Stimulated activated CD4-positive, alpha-beta T cell treated with anti-CD3 and anti-CD28 coated beads, Interleukin-1b, Interleukin-23, amount 100 ng/mL, for 4 hours (primary cell): ENCODE data around the gene UVRAG.

Experiments used
- DNase-seq, 2 donors: peaks; one replicate each; pipeline ENCODE4 v3.0.0-alpha.2; 2020; ENCODE audit warnings: low read depth in 2 of 2

UVRAG gene

DNA sequence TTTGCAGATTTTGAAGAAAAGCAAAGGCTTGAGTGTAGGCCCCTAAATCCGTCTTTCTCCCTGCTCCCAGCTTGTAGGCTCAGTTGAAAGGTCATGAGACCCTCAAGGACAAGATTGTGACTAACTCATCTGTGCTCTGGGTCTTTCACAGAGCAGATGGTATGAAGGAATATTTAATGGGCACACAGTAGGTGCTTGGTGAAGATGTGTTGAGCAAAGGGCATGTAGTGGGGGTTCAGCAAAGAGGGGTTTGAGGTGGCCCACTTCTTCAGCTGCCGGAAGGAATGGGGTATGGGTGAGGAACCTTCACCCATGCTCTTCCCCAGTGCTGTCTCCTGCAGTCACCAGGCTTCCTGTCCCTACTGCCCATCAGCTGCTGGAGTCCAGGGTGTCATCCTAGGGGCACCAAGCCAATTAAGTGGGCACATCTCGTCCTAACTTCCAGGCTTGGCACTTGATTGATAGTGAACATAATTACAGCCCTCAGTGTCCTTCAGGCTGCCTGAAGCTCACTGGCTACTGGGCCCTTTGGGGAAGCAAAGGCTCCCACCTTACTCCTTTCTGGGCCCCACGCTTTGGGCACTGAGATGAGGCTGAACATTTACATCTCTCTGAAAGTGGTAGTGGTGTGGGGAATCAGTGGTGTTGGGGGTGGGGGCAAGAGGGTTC lies 31.5 kb upstream of the UVRAG start:
- no peak for DNase-seq

DNA sequence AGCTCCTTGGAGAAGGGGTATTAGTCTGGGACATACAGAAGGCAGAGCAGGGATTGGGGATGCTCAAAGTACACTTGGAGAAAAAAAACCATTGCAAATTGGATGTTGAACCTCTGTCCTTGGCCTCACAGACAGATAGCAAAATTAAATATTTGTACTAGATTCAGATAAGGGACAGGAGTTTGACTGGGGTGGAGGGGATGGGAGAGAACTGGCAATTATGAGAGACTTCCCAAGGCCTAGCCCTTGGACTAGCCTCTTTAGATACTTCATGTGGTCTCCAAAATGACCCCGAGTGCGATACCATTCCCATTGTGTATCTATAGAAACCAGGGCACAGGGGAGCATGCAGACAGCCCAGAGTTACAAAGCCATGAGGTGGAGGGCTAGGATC lies 30.9 kb upstream of the UVRAG start:
- no peak for DNase-seq

DNA sequence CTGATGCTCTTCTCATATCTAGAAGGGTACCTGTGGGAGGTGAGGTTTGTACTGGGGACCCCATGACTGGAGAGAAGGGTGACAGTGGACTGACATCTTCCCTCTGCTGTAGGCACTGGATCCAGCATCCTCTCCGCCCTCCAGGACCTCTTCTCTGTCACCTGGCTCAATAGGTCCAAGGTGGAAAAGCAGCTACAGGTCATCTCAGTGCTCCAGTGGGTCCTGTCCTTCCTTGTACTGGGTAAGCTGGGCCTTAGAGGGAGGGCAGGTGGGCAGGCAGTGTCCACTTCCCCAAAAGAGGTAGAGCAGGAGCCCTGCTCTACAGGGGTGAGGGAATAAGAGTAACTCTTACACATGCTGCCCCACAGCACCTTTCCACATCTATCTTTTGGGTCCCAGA lies 30.5 kb upstream of the UVRAG start:
- no peak for DNase-seq

DNA sequence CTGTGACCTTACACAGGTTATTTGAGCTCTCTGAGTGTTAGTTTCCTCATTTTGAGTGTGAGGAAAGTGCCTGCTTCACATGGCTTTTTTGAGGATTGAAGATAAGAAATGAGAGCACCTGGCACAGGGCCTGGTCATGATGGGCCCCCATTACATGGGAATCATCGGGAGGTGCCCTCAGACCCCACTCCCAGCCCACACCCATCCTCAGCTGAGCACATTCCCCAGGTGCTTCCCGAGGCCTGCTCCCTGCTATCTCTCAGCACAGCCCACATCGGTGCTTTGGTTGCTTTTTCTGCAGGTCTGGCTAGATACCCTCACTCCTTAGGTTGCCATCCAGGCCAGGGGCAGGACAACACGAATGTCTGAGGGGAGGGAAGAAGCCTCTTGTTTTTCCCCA lies 29.8 kb upstream of the UVRAG start:
- no peak for DNase-seq

DNA sequence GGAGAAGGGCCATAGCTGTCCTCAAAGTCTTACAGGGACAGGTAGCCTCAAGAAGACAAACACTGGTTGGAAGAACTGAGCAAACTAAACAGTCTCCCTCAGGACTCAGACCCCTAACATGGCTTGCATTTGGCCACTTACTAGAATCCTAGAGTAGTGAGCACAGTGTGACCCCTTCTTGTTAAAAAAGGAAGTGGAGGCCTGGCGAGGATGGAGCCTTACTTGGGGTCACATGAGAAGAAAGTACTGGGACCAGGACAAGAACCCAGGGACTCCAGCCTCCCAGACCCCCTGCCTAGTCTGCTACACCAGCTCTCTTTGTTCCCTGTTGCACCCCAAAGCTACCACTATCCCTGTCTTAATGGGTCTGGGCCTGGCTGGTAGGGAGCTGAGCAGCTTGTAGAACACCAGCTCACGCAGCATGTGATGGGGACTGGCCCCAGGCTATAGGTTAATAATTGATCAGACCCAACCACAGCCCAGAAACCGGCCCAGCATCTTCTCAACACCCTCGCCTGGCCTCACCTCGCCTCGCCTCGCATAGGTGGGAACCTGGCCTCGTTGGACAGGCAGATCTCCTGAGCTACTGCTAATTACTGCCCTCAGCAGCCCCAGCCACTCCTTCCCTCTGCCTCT lies 28.8 kb upstream of the UVRAG start:
- no peak for DNase-seq

DNA sequence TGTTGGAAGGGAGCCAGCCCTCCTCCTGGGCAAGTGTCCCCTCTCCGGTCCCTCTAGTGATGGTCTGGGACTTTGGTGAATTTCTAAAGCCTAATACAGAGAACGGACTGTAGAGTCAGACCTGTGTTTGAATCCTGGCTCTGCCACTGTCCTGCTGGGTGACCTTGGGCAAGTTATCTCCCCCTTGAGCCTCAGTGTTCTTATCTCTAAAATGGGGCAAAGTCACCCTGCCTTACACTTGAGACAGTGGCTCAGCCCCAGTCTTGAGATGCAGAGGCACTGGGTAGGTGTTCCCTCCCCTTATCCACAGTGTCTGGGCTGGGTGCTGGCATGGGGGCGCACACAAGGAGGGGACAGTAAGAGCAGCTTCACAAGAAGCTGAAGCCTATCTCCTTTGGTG lies 25.5 kb upstream of the UVRAG start:
- DNase-seq, result no peak

DNA sequence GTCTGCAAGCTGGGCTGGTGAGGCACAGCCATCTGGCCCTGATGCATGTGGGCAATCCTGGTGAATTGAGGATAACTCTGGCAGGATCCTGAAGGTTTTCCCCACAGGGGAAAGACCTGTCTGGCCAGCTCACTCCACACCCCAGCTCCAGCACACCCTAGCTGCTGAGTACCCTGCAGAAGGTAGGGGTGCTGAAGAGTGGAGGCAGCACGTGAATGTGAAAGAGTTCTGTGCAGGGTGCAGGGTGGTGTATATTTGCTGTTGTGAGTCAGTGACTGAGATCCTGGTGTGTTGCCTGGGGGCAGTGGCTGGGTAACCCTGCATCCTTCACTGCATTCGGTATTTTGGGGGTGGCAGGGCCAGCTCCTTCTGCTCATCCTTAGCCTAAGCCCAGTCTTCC lies 24.0 kb upstream of the UVRAG start:
- no peak for DNase-seq

DNA sequence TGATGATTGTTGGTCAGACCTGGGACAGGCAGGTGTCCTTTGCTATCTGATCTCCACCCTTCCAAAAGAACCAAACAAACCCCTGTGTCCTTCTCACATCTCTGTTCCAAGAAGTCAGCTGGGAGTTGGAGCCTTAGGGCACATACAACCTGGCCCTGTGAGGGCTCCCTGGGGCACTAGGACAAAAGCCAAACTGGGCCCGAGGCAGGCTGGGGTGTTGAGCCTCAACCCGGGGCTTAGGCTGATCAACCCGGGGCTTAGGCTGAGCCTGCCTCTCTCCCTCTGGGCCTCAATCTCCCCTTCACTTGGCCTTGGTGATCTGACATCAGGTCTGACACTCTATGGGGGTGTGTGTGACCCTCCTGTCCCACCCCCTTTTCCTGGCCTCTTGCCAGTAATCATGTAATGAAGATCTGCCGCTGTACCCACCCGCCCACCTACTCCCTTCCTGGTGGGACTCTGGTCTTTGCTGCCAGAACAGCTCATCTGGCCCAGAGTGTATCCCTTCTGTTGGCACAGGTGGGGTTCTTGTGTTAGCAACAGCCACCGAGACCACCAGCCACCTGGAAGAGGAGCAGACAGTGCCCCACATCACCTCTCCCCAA lies 22.8 kb upstream of the UVRAG start:
- DNase-seq, result no peak

DNA sequence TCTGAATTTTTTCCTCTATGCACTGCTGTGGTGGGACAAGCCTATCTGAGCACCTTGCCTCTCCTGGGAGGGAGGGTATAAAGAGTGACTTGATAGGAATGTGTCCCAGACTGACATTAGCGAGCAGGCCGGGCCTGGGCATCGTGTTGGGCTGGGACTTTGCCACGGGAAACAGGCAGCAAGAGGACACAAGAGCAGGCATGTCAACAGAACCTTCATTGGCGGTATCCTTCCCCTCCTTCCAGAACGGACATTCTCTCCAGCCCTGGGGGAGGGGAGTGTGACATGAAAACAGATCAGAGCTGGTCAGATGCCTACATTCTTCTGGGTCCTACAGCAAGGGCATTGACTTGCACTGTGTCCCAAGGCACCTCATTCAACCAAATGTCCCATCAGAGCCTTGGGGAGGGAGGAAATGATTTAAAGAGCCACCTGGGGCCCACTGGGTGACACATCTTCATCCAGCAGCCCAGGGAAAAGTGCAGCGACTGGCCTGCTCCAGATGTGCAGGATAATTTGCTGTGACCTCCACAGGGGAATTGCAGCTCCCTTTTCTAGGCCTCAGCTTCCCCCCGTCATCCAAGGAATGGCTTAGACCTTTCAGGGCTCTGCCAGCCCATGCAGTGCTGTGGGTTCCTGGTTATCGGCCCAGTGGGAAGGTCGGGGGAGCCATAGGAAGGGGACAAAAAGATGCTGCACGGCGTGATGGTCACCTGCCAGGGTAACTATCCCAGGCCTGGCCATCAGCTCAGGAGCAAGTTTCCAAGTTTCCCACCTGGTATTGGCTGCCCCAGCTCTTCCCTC lies 21.8 kb upstream of the UVRAG start:
- DNase-seq, result no peak

DNA sequence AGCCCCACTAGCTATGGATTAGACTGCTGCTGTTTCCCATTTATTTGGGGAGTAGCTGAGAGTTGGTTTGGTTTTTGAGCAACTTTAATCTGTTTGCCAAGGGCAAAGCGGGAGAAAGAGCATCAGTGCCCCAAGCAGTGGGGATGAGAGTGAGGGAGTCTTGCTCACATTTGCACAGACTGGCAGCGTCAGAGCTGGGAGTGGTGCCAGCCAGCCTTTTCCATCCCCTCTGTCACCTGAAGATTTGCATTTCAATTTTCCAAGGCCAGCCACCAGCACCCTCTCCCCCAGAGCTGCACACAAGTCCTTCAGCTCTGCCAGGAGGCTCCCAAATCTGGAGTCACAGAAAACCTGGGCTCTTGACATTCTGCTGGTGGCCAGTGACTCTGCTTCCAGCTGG lies 21.0 kb upstream of the UVRAG start:
- no peak for DNase-seq

DNA sequence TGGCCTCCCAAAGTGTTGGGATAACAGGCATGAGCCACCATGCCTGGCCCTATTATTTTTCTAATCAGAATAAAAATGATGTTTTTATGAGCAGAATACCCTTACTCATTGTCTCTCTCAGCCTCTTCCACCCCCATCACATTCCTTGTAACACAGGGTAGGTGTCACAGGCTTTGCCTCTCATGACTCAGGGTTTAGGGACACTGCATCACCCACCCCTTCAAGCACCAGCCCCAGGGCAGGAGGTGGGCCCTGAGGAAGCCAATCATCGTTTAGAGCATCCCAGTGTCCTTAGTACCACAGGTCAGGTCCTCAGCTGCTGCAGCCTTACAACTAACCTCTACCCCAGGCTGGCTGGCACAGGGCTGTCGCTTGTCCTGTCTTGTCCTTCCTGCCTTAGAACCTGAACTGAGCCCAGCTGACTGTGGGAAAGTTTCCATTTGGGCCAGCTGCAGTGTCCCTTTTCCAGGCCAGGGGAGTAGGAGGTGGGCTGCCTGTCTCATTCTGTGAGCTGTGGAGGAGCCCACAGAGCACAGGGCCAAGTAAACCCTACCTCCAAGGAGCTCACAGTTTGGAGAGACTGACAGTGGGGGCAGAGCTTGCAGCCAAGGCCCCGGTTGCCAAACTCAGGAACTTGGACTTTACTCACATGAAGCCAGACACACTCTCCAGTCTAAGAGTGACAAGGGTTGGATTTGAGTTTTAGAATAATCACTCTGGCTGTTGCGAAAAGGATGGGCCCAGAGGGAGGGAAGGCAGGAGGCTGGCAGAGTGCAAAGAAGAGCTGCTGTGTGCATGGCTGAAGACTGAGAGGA lies 19.5 kb upstream of the UVRAG start:
- DNase-seq, result no peak

DNA sequence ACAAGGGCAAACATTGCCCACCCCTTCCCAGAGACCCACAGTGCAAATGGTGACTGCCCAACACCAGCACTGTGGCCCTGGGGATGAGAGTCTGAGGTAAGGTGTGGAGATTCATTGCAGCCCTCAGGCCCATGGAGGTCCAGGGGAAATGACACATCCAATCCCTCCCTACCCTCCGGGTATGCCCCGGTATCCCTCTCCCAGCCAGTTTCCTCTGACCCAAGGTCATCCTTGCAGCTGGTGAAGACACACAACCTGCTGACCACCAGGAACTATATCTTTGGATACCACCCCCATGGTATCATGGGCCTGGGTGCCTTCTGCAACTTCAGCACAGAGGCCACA lies 18.9 kb upstream of the UVRAG start:
- DNase-seq, result no peak

DNA sequence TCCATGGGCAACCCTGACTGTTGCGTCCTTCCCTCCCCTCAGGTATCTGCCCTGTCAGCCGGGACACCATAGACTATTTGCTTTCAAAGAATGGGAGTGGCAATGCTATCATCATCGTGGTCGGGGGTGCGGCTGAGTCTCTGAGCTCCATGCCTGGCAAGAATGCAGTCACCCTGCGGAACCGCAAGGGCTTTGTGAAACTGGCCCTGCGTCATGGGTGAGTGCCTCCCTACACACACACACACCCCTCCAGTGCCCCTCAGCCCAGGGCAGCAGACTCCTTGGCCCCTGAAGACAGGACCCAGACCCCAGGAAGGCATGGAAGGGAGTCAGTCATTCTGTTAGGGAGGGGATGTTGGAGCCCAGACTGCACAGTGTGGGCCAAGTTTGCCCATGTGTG lies 17.9 kb upstream of the UVRAG start:
- no peak for DNase-seq

DNA sequence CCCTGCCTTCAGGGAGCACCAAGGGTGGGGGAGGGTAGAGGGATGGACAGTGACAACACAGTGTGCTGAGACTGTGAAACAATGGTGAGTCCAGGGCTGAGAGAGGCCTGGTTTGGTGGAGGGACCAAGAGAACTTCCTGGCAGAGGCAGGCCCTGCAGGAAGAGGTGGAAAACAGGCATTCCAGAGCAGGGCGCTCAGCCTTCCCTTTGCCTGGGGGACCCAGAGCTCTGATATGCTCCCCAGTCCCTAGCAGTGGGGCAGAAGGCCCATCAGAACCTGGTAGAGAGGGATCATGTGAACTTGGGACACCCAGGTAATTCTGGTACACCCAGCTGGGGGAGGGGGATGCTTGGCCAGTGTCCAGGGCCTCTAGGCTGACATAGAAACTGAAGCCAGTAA lies 17.2 kb upstream of the UVRAG start:
- no peak for DNase-seq

DNA sequence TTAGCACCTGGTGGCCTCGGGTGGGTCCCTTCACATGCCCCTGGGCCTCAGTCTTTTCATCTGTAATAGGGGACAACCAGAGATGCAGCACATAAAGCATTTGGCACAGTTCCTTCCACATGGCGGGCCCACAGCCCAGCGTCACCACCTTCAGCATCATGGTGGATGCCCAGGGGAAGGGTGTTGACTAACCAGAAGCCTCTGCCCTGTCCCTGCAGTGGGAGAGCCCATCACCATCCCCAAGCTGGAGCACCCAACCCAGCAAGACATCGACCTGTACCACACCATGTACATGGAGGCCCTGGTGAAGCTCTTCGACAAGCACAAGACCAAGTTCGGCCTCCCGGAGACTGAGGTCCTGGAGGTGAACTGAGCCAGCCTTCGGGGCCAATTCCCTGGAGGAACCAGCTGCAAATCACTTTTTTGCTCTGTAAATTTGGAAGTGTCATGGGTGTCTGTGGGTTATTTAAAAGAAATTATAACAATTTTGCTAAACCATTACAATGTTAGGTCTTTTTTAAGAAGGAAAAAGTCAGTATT lies 14.8 kb upstream of the UVRAG start:
- DNase-seq, result no peak

DNA sequence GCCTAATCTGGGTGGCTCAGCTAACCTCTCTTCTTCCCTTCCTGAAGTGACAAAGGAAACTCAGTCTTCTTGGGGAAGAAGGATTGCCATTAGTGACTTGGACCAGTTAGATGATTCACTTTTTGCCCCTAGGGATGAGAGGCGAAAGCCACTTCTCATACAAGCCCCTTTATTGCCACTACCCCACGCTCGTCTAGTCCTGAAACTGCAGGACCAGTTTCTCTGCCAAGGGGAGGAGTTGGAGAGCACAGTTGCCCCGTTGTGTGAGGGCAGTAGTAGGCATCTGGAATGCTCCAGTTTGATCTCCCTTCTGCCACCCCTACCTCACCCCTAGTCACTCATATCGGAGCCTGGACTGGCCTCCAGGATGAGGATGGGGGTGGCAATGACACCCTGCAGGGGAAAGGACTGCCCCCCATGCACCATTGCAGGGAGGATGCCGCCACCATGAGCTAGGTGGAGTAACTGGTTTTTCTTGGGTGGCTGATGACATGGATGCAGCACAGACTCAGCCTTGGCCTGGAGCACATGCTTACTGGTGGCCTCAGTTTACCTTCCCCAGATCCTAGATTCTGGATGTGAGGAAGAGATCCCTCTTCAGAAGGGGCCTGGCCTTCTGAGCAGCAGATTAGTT lies 14.2 kb upstream of the UVRAG start:
- DNase-seq, result no peak

DNA sequence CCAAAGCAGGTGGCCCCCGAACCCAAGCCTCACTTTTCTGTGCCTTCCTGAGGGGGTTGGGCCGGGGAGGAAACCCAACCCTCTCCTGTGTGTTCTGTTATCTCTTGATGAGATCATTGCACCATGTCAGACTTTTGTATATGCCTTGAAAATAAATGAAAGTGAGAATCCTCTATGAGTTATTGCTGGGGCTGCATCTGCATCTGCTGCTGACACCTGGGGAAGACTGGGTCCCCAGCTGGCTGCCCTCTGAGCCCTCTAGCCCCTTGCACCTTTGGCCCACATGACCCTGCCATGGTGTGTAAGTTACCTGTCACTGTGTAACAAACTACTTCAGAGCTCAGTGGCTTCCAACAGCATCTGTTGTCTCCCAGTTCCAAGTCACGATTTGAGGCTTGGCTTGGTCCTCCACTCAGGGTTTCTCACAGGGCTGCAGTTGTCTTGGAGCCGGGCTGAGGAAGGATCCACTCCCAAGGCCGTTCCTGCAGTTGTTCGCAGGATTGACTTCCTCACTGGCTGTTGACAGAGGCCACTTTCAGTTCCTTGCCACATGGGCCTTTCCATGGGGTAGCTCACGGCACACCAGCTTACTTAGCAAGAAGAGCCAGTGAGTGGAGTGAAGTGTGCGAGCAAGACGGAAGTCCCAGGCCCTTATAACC lies 13.5 kb upstream of the UVRAG start:
- DNase-seq, result no peak

DNA sequence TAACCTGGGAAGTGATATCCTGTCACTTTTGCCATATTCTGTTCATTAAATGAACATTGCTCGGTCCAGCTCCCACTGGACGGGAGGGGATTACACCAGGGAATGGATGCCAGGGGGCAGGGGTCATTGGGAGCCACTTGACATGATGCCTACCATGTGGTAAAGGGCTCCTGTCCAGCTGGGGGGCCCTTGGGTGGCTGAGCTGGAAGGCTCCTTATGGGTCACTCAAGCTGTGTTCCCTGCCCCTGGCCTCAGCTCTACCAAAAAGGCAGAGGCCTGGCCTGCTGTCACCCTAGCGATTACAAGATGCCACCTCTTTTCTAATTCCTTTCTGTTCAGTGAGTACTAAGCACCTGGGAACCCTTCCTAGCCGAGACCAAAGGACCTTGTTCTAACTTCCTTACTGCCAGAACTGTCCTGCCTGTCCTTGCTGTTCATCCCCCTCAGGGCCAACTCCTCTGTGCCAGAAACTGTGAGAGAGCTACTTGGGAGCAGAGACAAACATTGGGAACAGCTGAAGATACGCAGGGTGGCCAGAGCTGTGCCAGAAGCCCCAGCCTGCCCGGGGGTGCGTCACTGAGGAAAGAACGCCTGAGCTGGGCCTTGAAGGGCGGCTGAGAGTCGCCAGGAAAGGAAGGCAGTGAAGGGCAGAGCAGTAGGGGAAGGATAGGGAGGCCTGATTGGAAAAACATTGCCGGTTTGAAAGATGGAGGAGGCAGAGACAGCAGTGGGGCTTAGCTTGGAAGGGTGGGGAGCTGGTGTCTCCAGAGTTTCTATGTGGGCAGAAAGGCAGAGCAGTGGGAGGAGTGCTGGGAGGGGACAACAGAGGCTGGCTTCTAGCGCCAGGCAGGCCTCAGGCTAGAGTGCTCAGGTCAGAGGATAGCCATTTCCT lies 12.7 kb upstream of the UVRAG start:
- DNase-seq, result no peak

DNA sequence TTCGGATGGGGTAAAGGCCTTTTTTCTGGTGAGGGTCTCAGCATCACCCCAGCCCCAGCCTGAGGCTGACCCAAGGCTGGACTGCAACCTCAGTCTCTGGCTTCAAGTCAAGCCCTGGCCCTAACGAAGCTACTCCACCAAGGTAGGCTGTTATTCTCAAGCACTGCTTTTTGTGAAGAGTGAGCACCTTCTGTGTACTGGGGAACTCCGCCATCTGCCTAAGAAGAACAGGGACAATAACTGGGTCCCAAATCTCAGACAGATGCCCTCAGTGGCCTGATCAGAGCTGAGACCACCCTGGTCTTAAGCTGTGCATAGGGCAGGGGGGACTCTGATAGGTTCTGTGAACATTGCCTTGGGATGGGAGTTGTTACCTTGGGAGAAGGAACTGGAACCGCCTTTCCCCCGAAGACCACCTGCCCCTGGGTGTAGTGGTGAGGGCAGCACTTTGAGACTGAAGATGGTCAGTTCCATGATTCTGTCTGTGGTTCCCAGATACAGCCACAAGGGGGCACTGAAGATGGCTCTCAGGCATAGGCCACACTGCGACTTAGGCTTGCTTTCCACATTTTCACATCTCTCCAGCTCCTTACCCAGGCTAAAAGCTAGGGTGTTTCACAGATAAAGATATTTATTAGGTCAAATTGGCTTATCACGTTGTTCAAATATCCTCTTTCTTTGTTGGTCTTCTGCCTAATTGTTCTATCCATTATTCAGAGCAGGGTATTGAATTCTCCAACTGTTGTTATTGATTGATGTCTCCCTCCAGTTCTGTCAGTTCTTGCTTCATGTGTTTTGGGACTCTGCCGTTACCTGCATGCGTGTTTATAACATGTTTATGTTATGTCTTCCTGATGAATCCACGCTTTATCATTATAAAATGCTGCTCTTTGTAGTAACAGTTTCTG lies 11.8 kb upstream of the UVRAG start:
- peak; percentile 46 to 57 for DNase-seq
